Hepatocyte (in vitro differentiated cells): ENCODE measurements around the gene GPX7. TPM values are rescaled to one million over a fixed set of nuclear protein-coding genes. Genes with fewer than 3 reads are reported as not detected.

ENCODE experiments used
- DNase-seq: peaks from one replicate; pipeline ENCODE4 v3.0.0-alpha.2; 2016; ENCODE audit warnings: low spot score
- H2AFZ ChIP-seq: fragments of 200-600 bp; sonication (generic); 2 replicates; pipeline ENCODE4 v1.6.0; 2016; ENCODE audit warnings: antibody characterized with exemption, mild to moderate bottlenecking
- H3K27ac ChIP-seq: fragments of 200-600 bp; sonication (generic); 2 replicates; pipeline ENCODE4 v1.5.1; 2016; ENCODE audit warnings: mild to moderate bottlenecking
- H3K27me3 ChIP-seq: fragments of 200-600 bp; sonication (generic); 2 replicates; pipeline ENCODE4 v1.6.1; 2016
- H3K36me3 ChIP-seq: fragments of 200-600 bp; sonication (generic); replicated peaks from 2 replicates; pipeline ENCODE4 v1.5.1; 2016; ENCODE audit warnings: low read depth; ENCODE audit not compliant: insufficient read depth
- H3K4me1 ChIP-seq: fragments of 200-600 bp; sonication (generic); 2 replicates; pipeline ENCODE4 v1.5.1; 2016; ENCODE audit warnings: mild to moderate bottlenecking, moderate library complexity; ENCODE audit not compliant: insufficient read depth
- H3K4me2 ChIP-seq: fragments of 200-600 bp; sonication (generic); 2 replicates; pipeline ENCODE4 v1.6.0; 2016
- H3K4me3 ChIP-seq: fragments of 200-600 bp; sonication (generic); 2 replicates; pipeline ENCODE4 v1.5.1; 2016; ENCODE audit warnings: mild to moderate bottlenecking
- H3K79me2 ChIP-seq: fragments of 200-600 bp; sonication (generic); 2 replicates; pipeline ENCODE4 v1.6.0; 2017; ENCODE audit warnings: mild to moderate bottlenecking
- H3K9me2 ChIP-seq: fragments of 200-600 bp; sonication (generic); replicated peaks from 2 replicates; pipeline ENCODE4 v1.6.0; 2017; ENCODE audit warnings: mild to moderate bottlenecking; ENCODE audit not compliant: insufficient read depth
- H3K9me3 ChIP-seq: fragments of 200-600 bp; sonication (generic); 2 replicates; pipeline ENCODE4 v1.5.1; 2016; ENCODE audit warnings: low read depth, mild to moderate bottlenecking
- H4K20me1 ChIP-seq: fragments of 200-600 bp; sonication (generic); 2 replicates; pipeline ENCODE4 v1.6.0; 2016; ENCODE audit warnings: mild to moderate bottlenecking; ENCODE audit not compliant: insufficient read depth, poor library complexity, severe bottlenecking
- EZH2 ChIP-seq: fragments of 200-600 bp; sonication (generic); IDR thresholded peaks from 2 replicates; pipeline ENCODE4 v1.6.1; 2016; ENCODE audit warnings: antibody characterized with exemption, mild to moderate bottlenecking, borderline replicate concordance
- EZH2phosphoT487 ChIP-seq: fragments of 200-600 bp; sonication (generic); IDR thresholded peaks from one replicate; pipeline ENCODE4 v1.6.1; 2018; ENCODE audit warnings: antibody characterized with exemption, mild to moderate bottlenecking, low read depth, moderate library complexity; ENCODE audit not compliant: unreplicated experiment, severe bottlenecking
- WGBS: methylation state at CpG from one replicate; pipeline ENCODE4 v1.1.6; 2016; ENCODE audit warnings: low lambda C conversion rate; ENCODE audit errors: missing lambda C conversion rate; 5-methylcytosine and 5-hydroxymethylcytosine counted together
- polyA plus RNA-seq: library from polyadenylated mRNA; unstranded; fragments of >200 nt; fragmentation: Nextera tagmentation; extraction: Ambion mirVana; gene quantifications from 2 replicates; pipeline ENCODE4 v1.2.1, GENCODE V29; 2016
- total RNA-seq: library from RNA; depleted of rRNA; stranded (reverse); fragments of >200 nt; gene quantifications from 2 replicates; pipeline ENCODE4 v1.2.3, GENCODE V29; 2014
- TF ChIP-seq, protein P1 (sequence below): fragments of 200-600 bp; sonication (generic); IDR thresholded peaks from 2 replicates; pipeline ENCODE4 v1.5.1; 2016; ENCODE audit warnings: antibody characterized with exemption, mild to moderate bottlenecking; ENCODE audit not compliant: poor library complexity

The GPX7 gene
- total and polyA plus RNA-seq, 2 experiments from 2014 or later: 56.4 to 78.9 TPM

DNA sequence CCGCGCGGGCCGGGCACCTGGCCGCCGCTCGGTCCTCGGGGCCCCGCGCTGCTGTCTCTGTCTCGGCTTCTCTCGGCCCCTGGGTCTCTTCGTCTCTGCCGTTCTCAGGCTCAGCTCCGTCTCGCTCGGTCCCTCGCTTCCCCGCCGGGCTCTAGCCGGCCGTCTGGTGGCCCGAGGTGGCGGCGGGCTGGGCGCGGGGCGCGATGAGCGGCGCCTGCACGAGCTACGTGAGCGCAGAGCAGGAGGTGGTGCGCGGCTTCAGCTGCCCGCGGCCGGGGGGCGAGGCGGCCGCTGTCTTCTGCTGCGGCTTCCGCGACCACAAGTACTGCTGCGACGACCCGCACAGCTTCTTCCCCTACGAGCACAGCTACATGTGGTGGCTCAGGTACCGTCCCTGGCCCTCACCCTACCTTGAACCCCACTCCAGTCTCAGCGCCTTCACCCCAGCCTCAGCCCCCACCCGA lies 31.2 kb downstream of the GPX7 start:
- TF ChIP-seq EZH2 (no peak), EZH2phosphoT487 (no peak)
- TF ChIP-seq, protein P1, sequence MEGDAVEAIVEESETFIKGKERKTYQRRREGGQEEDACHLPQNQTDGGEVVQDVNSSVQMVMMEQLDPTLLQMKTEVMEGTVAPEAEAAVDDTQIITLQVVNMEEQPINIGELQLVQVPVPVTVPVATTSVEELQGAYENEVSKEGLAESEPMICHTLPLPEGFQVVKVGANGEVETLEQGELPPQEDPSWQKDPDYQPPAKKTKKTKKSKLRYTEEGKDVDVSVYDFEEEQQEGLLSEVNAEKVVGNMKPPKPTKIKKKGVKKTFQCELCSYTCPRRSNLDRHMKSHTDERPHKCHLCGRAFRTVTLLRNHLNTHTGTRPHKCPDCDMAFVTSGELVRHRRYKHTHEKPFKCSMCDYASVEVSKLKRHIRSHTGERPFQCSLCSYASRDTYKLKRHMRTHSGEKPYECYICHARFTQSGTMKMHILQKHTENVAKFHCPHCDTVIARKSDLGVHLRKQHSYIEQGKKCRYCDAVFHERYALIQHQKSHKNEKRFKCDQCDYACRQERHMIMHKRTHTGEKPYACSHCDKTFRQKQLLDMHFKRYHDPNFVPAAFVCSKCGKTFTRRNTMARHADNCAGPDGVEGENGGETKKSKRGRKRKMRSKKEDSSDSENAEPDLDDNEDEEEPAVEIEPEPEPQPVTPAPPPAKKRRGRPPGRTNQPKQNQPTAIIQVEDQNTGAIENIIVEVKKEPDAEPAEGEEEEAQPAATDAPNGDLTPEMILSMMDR: no peak

DNA sequence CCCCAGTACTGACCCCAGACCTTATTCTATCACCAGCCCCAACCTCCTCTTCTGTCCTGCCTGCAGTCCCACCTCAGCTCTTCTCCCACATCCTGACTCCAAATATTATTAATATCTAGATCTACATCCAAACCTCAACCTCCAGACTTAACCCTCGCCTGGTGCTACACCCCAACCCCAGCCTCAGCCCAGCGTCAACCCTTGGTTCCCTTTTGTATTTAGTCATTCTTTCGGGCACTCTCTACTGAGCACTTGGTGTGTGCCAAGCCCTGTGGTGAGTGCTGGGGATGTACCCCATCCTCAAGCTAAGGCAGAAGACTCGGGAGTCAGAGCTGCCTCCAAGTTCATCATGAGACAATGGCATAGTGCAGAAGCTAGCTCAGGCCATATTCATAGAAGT lies 31.9 kb downstream of the GPX7 start:
- no peak for DNase-seq
- no peaks in the 10 kb centered on the region for H4K20me1 ChIP-seq
- peaks cover 18% of the 10 kb centered on the region for H3K27me3 ChIP-seq
- H3K4me3 ChIP-seq: no peak overlapping the region
- H2AFZ ChIP-seq: no peak overlapping the region
- H3K36me3 ChIP-seq: no peaks in the 10 kb centered on the region
- no peak overlapping the region for H3K4me2 ChIP-seq
- 98% methylated on average over 4 of the region's 4 CpGs for WGBS
- no peaks in the 10 kb centered on the region for H3K9me3 ChIP-seq
- no peak for TF ChIP-seq EZH2
- TF ChIP-seq EZH2phosphoT487: no peak
- TF ChIP-seq, protein P1: no peak
- H3K79me2 ChIP-seq: no peaks in the 10 kb centered on the region
- peaks cover 21% of the 10 kb centered on the region for H3K4me1 ChIP-seq
- no peaks in the 10 kb centered on the region for H3K9me2 ChIP-seq
- H3K27ac ChIP-seq: no peak overlapping the region

More for the DNA sequence above, 31.2 kb downstream of the GPX7 start:
- H3K9me3 ChIP-seq: no peaks in the 10 kb centered on the region
- H3K27me3 ChIP-seq: peaks cover 18% of the 10 kb centered on the region
- H3K4me2 ChIP-seq: peak overlapping the region; percentile 98
- H3K4me3 ChIP-seq: peak overlapping the region; percentile 61
- H3K79me2 ChIP-seq: no peaks in the 10 kb centered on the region
- no peaks in the 10 kb centered on the region for H3K9me2 ChIP-seq
- WGBS: 13% methylated on average over 35 of the region's 52 CpGs
- no peak overlapping the region for H3K27ac ChIP-seq
- H3K36me3 ChIP-seq: no peaks in the 10 kb centered on the region
- H2AFZ ChIP-seq: peak overlapping the region; percentile 89
- DNase-seq: peak; percentile 22
- no peaks in the 10 kb centered on the region for H4K20me1 ChIP-seq
- peaks cover 21% of the 10 kb centered on the region for H3K4me1 ChIP-seq

DNA sequence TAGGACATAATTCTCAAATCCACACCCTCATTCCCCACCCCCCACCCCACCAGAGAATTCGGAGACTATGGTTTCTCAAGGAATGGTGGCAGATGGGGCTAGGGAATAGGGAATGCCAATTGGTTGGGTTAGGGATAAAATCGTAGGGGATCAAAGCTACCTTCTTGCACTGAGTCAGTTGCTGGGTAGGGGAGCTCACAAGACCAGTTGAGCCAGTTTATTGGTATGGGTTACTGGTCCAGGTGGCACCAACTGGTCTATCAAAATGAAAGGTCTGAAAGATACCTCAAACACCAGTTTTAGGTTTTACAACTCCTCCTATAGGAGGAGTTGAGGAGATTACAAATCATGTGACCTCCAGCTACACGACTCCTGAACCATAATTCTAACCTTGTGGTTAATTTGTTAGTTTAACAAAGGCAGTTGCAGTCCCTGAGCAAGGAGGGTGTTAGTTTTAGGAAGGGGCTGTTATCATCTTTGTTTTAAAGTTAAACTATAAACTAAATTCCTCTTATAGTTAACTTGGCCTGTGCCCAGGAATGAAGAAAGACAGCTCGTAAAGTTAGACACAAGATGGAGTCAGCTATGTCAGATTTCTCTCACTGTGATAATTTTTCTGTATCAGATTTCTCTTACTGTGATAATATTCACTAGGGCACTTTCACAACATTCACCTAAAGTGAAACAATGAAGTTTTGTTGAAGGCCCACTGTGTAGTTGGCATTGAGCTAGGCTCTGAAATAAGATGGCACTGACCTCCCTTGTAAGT lies 33.3 kb downstream of the GPX7 start:
- Histone ChIP-seq H3K79me2 (no peaks in the 10 kb centered on the region), H3K36me3 (no peaks in the 10 kb centered on the region), H3K9me3 (no peaks in the 10 kb centered on the region), H2AFZ (no peak overlapping the region), H4K20me1 (no peaks in the 10 kb centered on the region), H3K4me3 (no peak overlapping the region), H3K9me2 (no peaks in the 10 kb centered on the region), H3K4me2 (no peak overlapping the region), H3K27me3 (peaks cover 18% of the 10 kb centered on the region), H3K27ac (no peak overlapping the region), H3K4me1 (peaks cover 21% of the 10 kb centered on the region)
- DNase-seq: no peak
- WGBS: 66% methylated on average over 4 of the region's 4 CpGs
- TF ChIP-seq, protein P1: no peak
- no peak for TF ChIP-seq EZH2
- no peak for TF ChIP-seq EZH2phosphoT487
